H9 (cell line): ENCODE results near the gene CTNS. TPM values are rescaled to one million over a fixed set of nuclear protein-coding genes. Genes with fewer than 3 reads are reported as not detected.

Experiments used
- DNase-seq: peaks from one replicate; pipeline ENCODE4 v3.0.0-alpha.2; 2017
- H2AFZ ChIP-seq: one replicate; pipeline ENCODE4 v1.6.1; 2013; ENCODE audit warnings: mild to moderate bottlenecking, low read length, control low read depth, moderate library complexity
- H2AK5ac ChIP-seq: 2 replicates; pipeline ENCODE4 v1.6.1; 2013; ENCODE audit warnings: low read length, control low read depth, mixed read lengths; ENCODE audit not compliant: insufficient read length
- H2BK120ac ChIP-seq: one replicate; pipeline ENCODE4 v1.6.1; 2013; ENCODE audit warnings: low read depth, mild to moderate bottlenecking, low read length, control low read depth, inconsistent platforms; ENCODE audit not compliant: poor library complexity, severe bottlenecking
- H2BK12ac ChIP-seq: 2 replicates; pipeline ENCODE4 v1.6.1; 2013; ENCODE audit warnings: low read length, control low read depth, mixed read lengths, low read depth; ENCODE audit not compliant: insufficient read length
- H2BK15ac ChIP-seq: 2 replicates; pipeline ENCODE4 v1.6.1; 2013; ENCODE audit warnings: low read depth, low read length, control low read depth
- H2BK20ac ChIP-seq: one replicate; pipeline ENCODE4 v1.6.1; 2013; ENCODE audit warnings: low read depth, mild to moderate bottlenecking, low read length, control low read depth, inconsistent platforms; ENCODE audit not compliant: poor library complexity, severe bottlenecking
- H2BK5ac ChIP-seq: 2 replicates; pipeline ENCODE4 v1.6.1; 2013; ENCODE audit warnings: low read length, control low read depth, mixed read lengths; ENCODE audit not compliant: insufficient read length
- H3K14ac ChIP-seq: 2 replicates; pipeline ENCODE4 v1.6.1; 2013; ENCODE audit warnings: low read length, control low read depth; ENCODE audit not compliant: insufficient read depth
- H3K18ac ChIP-seq: 2 replicates; pipeline ENCODE4 v1.6.1; 2013; ENCODE audit warnings: low read depth, mild to moderate bottlenecking, mixed read lengths, low read length, control low read depth; ENCODE audit not compliant: insufficient read length
- H3K23ac ChIP-seq: 2 replicates; pipeline ENCODE4 v1.6.1; 2013; ENCODE audit warnings: low read length, control low read depth, mixed read lengths, low read depth; ENCODE audit not compliant: insufficient read length
- H3K23me2 ChIP-seq: 2 replicates; pipeline ENCODE4 v1.6.1; 2013; ENCODE audit warnings: low read depth, mild to moderate bottlenecking, mixed read lengths, low read length, control low read depth; ENCODE audit not compliant: insufficient read length, poor library complexity, severe bottlenecking
- H3K27ac ChIP-seq: 2 replicates; pipeline ENCODE4 v1.5.1; 2013; ENCODE audit warnings: low read length, control low read depth, mixed read lengths, low read depth; ENCODE audit not compliant: insufficient read length
- H3K27me3 ChIP-seq: 2 replicates; pipeline ENCODE4 v1.6.1; 2013; ENCODE audit warnings: low read length, control low read depth, inconsistent platforms; ENCODE audit not compliant: insufficient read depth
- H3K4ac ChIP-seq: 2 replicates; pipeline ENCODE4 v1.6.1; 2013; ENCODE audit warnings: low read depth, mild to moderate bottlenecking, control low read depth, inconsistent platforms, low read length, moderate library complexity
- H3K4me1 ChIP-seq: 2 replicates; pipeline ENCODE4 v1.6.1; 2013; ENCODE audit warnings: low read length, control low read depth, inconsistent platforms; ENCODE audit not compliant: insufficient read depth
- H3K4me2 ChIP-seq: 2 replicates; pipeline ENCODE4 v1.6.1; 2013; ENCODE audit warnings: low read length, control low read depth, mixed read lengths; ENCODE audit not compliant: insufficient read length, insufficient read depth
- H3K56ac ChIP-seq: 2 replicates; pipeline ENCODE4 v1.6.1; 2013; ENCODE audit warnings: low read depth, mild to moderate bottlenecking, mixed read lengths, low read length, control low read depth; ENCODE audit not compliant: insufficient read length
- H3K79me1 ChIP-seq: 2 replicates; pipeline ENCODE4 v1.6.1; 2013; ENCODE audit warnings: low read depth, mild to moderate bottlenecking, moderate library complexity, low read length, control low read depth, inconsistent platforms; ENCODE audit not compliant: insufficient read depth, poor library complexity, severe bottlenecking
- H3K79me2 ChIP-seq: 2 replicates; pipeline ENCODE4 v1.6.1; 2013; ENCODE audit warnings: low read length, control low read depth, inconsistent platforms; ENCODE audit not compliant: insufficient read depth
- H3K9ac ChIP-seq: 2 replicates; pipeline ENCODE4 v1.6.1; 2013; ENCODE audit warnings: low read length, control low read depth, mixed read lengths; ENCODE audit not compliant: insufficient read length; ENCODE audit errors: extremely low read depth
- H3K9me3 ChIP-seq: one replicate; pipeline ENCODE4 v1.6.1; 2013; ENCODE audit warnings: low read depth, low read length, inconsistent platforms; ENCODE audit not compliant: control insufficient read depth
- H3T11ph ChIP-seq: one replicate; pipeline ENCODE4 v1.6.1; 2013; ENCODE audit warnings: mild to moderate bottlenecking, low read length, control low read depth, inconsistent platforms
- H4K20me1 ChIP-seq: one replicate; pipeline ENCODE4 v1.6.1; 2013; ENCODE audit not compliant: control insufficient read depth, insufficient read length, insufficient read depth
- H4K5ac ChIP-seq: 2 replicates; pipeline ENCODE4 v1.6.1; 2013; ENCODE audit warnings: low read depth, mild to moderate bottlenecking, mixed read lengths, low read length, control low read depth; ENCODE audit not compliant: insufficient read length
- H4K8ac ChIP-seq: replicated peaks from 2 replicates; pipeline ENCODE4 v1.6.1; 2013; ENCODE audit warnings: low read length, control low read depth, mixed read lengths, low read depth; ENCODE audit not compliant: insufficient read length
- H4K91ac ChIP-seq: 2 replicates; pipeline ENCODE4 v1.6.1; 2013; ENCODE audit warnings: low read depth, mild to moderate bottlenecking, moderate library complexity, mixed read lengths, low read length, control low read depth; ENCODE audit not compliant: insufficient read length
- H3K27ac Mint-ChIP-seq, 3 experiments: 2 replicates in 2 of 3; 3 replicates in 1 of 3; pipeline ENCODE4 v1.8.0; 2020 to 2021; ENCODE audit warnings: mixed read lengths in 3 of 3, mild to moderate bottlenecking in 1 of 3, moderate library complexity in 1 of 3
- H3K27me3 Mint-ChIP-seq: 2 replicates; pipeline ENCODE4 v1.8.0; 2021; ENCODE audit warnings: low read depth, mild to moderate bottlenecking, moderate library complexity, mixed read lengths
- H3K36me3 Mint-ChIP-seq, 3 experiments: 2 replicates in 2 of 3; 3 replicates in 1 of 3; pipeline ENCODE4 v1.8.0; 2020 to 2021; ENCODE audit warnings: low read depth in 3 of 3, mixed read lengths in 3 of 3; ENCODE audit not compliant: insufficient read depth in 1 of 3
- H3K4me1 Mint-ChIP-seq, 2 experiments: 2 replicates each; pipeline ENCODE4 v1.8.0; 2020; ENCODE audit warnings: mixed read lengths in 2 of 2
- H3K4me3 Mint-ChIP-seq, 2 experiments: 2 replicates in 1 of 2; 3 replicates in 1 of 2; pipeline ENCODE4 v1.8.0; 2020 to 2021; ENCODE audit warnings: mild to moderate bottlenecking in 2 of 2, mixed read lengths in 2 of 2, moderate library complexity in 1 of 2
- H3K9me3 Mint-ChIP-seq, 2 experiments: 2 replicates in 1 of 2; 3 replicates in 1 of 2; pipeline ENCODE4 v1.8.0; 2020; ENCODE audit warnings: mild to moderate bottlenecking in 2 of 2, mixed read lengths in 2 of 2, moderate library complexity in 1 of 2
- CTCF ChIP-seq: fragments of 200-600 bp; sonication (generic); conservative IDR thresholded peaks from 3 replicates; pipeline ENCODE4 v1.8.0; 2021; ENCODE audit warnings: antibody characterized with exemption, mild to moderate bottlenecking
- WGBS: extraction: QIAGEN DNeasy Blood & Tissue Kit; methylation state at CpG from one replicate; pipeline ENCODE4 v1.1.7; 2013; ENCODE audit warnings: missing lambda C conversion rate, low lambda C conversion rate, mixed read lengths; ENCODE audit not compliant: insufficient read length; ENCODE audit errors: extremely low coverage; 5-methylcytosine and 5-hydroxymethylcytosine counted together
- total RNA-seq: library from RNA; stranded (reverse); gene quantifications from 2 replicates; pipeline ENCODE4 v1.2.1, GENCODE V29; 2021

CTNS gene
- total RNA-seq, 1 experiment from 2014 or later: 12.8 TPM

GRCh38 chr17:3635474-3636153, 946 bp upstream of the CTNS start:
- Mint-ChIP-seq H3K27me3 (no peaks in the 10 kb centered on the region), H3K36me3 (peaks cover 7 to 33% (median 30%) of the 10 kb centered on the region in 3 experiments), H3K9me3 (no peaks in the 10 kb centered on the region), H3K27ac (peak overlapping the region; percentile 9 to 98 (median 89); a peak in 5 of 7 replicates), H3K4me3 (peak overlapping the region; percentile 96 to 98), H3K4me1 (peaks cover 19 to 20% of the 10 kb centered on the region in 2 experiments)
- Histone ChIP-seq H2BK20ac (no peak overlapping the region), H2BK15ac (no peak overlapping the region), H3K4ac (no peak overlapping the region), H3K9ac (peak overlapping the region; percentile 74), H2BK12ac (no peak overlapping the region), H3K9me3 (no peaks in the 10 kb centered on the region), H3K27me3 (no peaks in the 10 kb centered on the region), H3K27ac (no peak overlapping the region), H3K79me2 (peaks cover 7% of the 10 kb centered on the region; the same call in 1 of the 2 replicates), H3T11ph (no peak overlapping the region), H3K18ac (no peak overlapping the region), H4K20me1 (no peaks in the 10 kb centered on the region), H3K4me1 (no peaks in the 10 kb centered on the region), H2AFZ (no peak overlapping the region), H4K5ac (no peak overlapping the region), H3K56ac (no peak overlapping the region), H3K79me1 (peaks cover 9% of the 10 kb centered on the region), H4K8ac (no peak overlapping the region), H3K4me2 (peak overlapping the region; percentile 74), H3K23ac (no peak overlapping the region), H2AK5ac (no peak overlapping the region), H3K23me2 (peaks cover 11% of the 10 kb centered on the region), H4K91ac (no peak overlapping the region), H2BK5ac (no peak overlapping the region), H2BK120ac (no peak overlapping the region), H3K14ac (peak overlapping the region; percentile 77)
- no CpG with 5 or more reads among the region's 38 CpGs for WGBS
- no peak for DNase-seq
- TF ChIP-seq CTCF: no peak
